ENCODE results near the gene SBK1. TPM values are rescaled to one million over a fixed set of nuclear protein-coding genes. Genes with fewer than 3 reads are reported as not detected.
"Not testable (repeated sequence)": the region's sequence is repeated elsewhere in the genome, so short reads cannot be mapped to it uniquely, and the experiment has no call there.

Gene SBK1
- total and polyA plus RNA-seq, 2 experiments from 2014 or later, result not detected

GRCh38 chr16:28362600-28362999 lies 70.3 kb downstream of the SBK1 start:
- WGBS, 2 experiments (ENCODE audit: low coverage in 1 of 2, low lambda C conversion rate in 2 of 2, missing lambda C conversion rate in 2 of 2), result 81 to 94% methylated on average over 2 of the region's 5 CpGs
- H3K4me1 ChIP-seq (ENCODE audit: insufficient read depth), result not testable (repeated sequence)

GRCh38 chr16:28363408-28363807 lies 71.1 kb downstream of the SBK1 start, which contains the start of gene NPIPB6:
Gene NPIPB6 (minus strand): TSS chr16:28363508. CDS start chr16:28362822, 686 bp downstream.
- H4K20me1 ChIP-seq (ENCODE audit: insufficient read depth); in situ Hi-C loops (cut with MboI); H3K4me1 ChIP-seq (ENCODE audit: insufficient read depth); H3K4me2 ChIP-seq (ENCODE audit: unreplicated experiment); H3K79me2 ChIP-seq (ENCODE audit: insufficient read depth); DNase-seq; H3K9me3 ChIP-seq (ENCODE audit: low read depth); H2AFZ ChIP-seq; H3K36me3 ChIP-seq (ENCODE audit: low read depth); H3K4me3 ChIP-seq; H3F3A ChIP-seq (ENCODE audit: insufficient read depth); H3K27ac ChIP-seq; H3K9ac ChIP-seq; H3K27me3 ChIP-seq (replicated peaks; ENCODE audit: insufficient read depth); H3K9me2 ChIP-seq (ENCODE audit: insufficient read depth): not testable (repeated sequence)
- no CpG with 5 or more reads among the region's 5 CpGs for WGBS, 2 experiments (ENCODE audit: low coverage in 1 of 2, low lambda C conversion rate in 2 of 2, missing lambda C conversion rate in 2 of 2)

More at GRCh38 chr16:28362600-28362999, 70.3 kb downstream of the SBK1 start:
- H2AFZ ChIP-seq; H3F3A ChIP-seq (ENCODE audit: insufficient read depth); H3K4me2 ChIP-seq (ENCODE audit: unreplicated experiment); H3K36me3 ChIP-seq (ENCODE audit: low read depth); H3K9me2 ChIP-seq (ENCODE audit: insufficient read depth); H3K9ac ChIP-seq; H3K9me3 ChIP-seq (ENCODE audit: low read depth); H3K27me3 ChIP-seq (replicated peaks; ENCODE audit: insufficient read depth); H3K79me2 ChIP-seq (ENCODE audit: insufficient read depth); H3K4me3 ChIP-seq; in situ Hi-C loops (cut with MboI); H4K20me1 ChIP-seq (ENCODE audit: insufficient read depth); H3K27ac ChIP-seq; DNase-seq: not testable (repeated sequence)

- H4K20me1 ChIP-seq (ENCODE audit: insufficient read depth); H3F3A ChIP-seq (ENCODE audit: insufficient read depth); H3K4me3 ChIP-seq; H3K9ac ChIP-seq; DNase-seq; H3K4me1 ChIP-seq (ENCODE audit: insufficient read depth); H3K9me2 ChIP-seq (ENCODE audit: insufficient read depth); H3K9me3 ChIP-seq (ENCODE audit: low read depth); in situ Hi-C loops (cut with MboI); H3K79me2 ChIP-seq (ENCODE audit: insufficient read depth); H3K4me2 ChIP-seq (ENCODE audit: unreplicated experiment); H2AFZ ChIP-seq; H3K27ac ChIP-seq; H3K27me3 ChIP-seq (replicated peaks; ENCODE audit: insufficient read depth); H3K36me3 ChIP-seq (ENCODE audit: low read depth): not testable (repeated sequence)
- WGBS, 2 experiments (ENCODE audit: low coverage in 1 of 2, low lambda C conversion rate in 2 of 2, missing lambda C conversion rate in 2 of 2), result no CpG with 5 or more reads among the region's 75 CpGs
Measured at GRCh38 chr16:28364268-28365173, 72.2 kb downstream of the SBK1 start.

- not testable (repeated sequence) for H3F3A ChIP-seq (ENCODE audit: insufficient read depth)
Measured at GRCh38 chr16:28367926-28368325, 75.6 kb downstream of the SBK1 start.

More at GRCh38 chr16:28367926-28368325, 75.6 kb downstream of the SBK1 start:
- H3K79me2 ChIP-seq (ENCODE audit: insufficient read depth); DNase-seq; H3K4me1 ChIP-seq (ENCODE audit: insufficient read depth); H3K9ac ChIP-seq; H2AFZ ChIP-seq; in situ Hi-C loops (cut with MboI); H4K20me1 ChIP-seq (ENCODE audit: insufficient read depth); H3K4me2 ChIP-seq (ENCODE audit: unreplicated experiment); H3K4me3 ChIP-seq; H3K9me2 ChIP-seq (ENCODE audit: insufficient read depth); H3K9me3 ChIP-seq (ENCODE audit: low read depth); H3K36me3 ChIP-seq (ENCODE audit: low read depth); H3K27ac ChIP-seq; H3K27me3 ChIP-seq (replicated peaks; ENCODE audit: insufficient read depth): not testable (repeated sequence)
- whole genome bisulfite sequencing, 2 experiments (ENCODE audit: low coverage in 1 of 2, low lambda C conversion rate in 2 of 2, missing lambda C conversion rate in 2 of 2), result 14 to 18% methylated on average over 11 to 24 of the region's 32 CpGs

Small RNA genes within 50 kb of the gene (small RNA-seq; reads per million reads assigned to genes)
- gene AC138904.2 (ENCODE audit: low read depth, low replicate concordance), result not detected

Other genes with a start within 250 kb of the SBK1 start
- gene GSG1L, start 228.8 kb upstream of the SBK1 start, total RNA-seq (2014; rRNA removed; shearing (Covaris generic)), result not detected in 2 replicates
- gene GSG1L, start 228.8 kb upstream of the SBK1 start, polyA plus RNA-seq (2016; fragmentation: Nextera tagmentation; extraction: Ambion mirVana), result not detected in 2 replicates
- gene XPO6, start 80.6 kb upstream of the SBK1 start, total RNA-seq (2014; rRNA removed; shearing (Covaris generic)), result 118 and 163 TPM in 2 replicates
- 42.9 and 50.7 TPM in 2 replicates for gene XPO6, start 80.6 kb upstream of the SBK1 start, polyA plus RNA-seq (2016; fragmentation: Nextera tagmentation; extraction: Ambion mirVana)
- 0.32 TPM in 1 of 2 replicates, not detected in the other for gene NPIPB6, start 71.0 kb downstream of the SBK1 start, total RNA-seq (2014; rRNA removed; shearing (Covaris generic))
- gene NPIPB6, start 71.0 kb downstream of the SBK1 start, polyA plus RNA-seq (2016; fragmentation: Nextera tagmentation; extraction: Ambion mirVana), result 0.25 and 0.48 TPM in 2 replicates
- gene EIF3CL, start 111.3 kb downstream of the SBK1 start, total RNA-seq (2014; rRNA removed; shearing (Covaris generic)), result 58.7 and 85.1 TPM in 2 replicates
- 1.4 and 1.5 TPM in 2 replicates for gene EIF3CL, start 111.3 kb downstream of the SBK1 start, polyA plus RNA-seq (2016; fragmentation: Nextera tagmentation; extraction: Ambion mirVana)
- not detected in 2 replicates for gene NPIPB7, start 179.8 kb downstream of the SBK1 start, total RNA-seq (2014; rRNA removed; shearing (Covaris generic))
- gene NPIPB7, start 179.8 kb downstream of the SBK1 start, polyA plus RNA-seq (2016; fragmentation: Nextera tagmentation; extraction: Ambion mirVana), result not detected in 2 replicates
- gene CLN3, start 199.5 kb downstream of the SBK1 start, total RNA-seq (2014; rRNA removed; shearing (Covaris generic)), result 10.4 and 15.8 TPM in 2 replicates
- 21.1 and 21.3 TPM in 2 replicates for gene CLN3, start 199.5 kb downstream of the SBK1 start, polyA plus RNA-seq (2016; fragmentation: Nextera tagmentation; extraction: Ambion mirVana)
- gene APOBR, start 202.1 kb downstream of the SBK1 start, total RNA-seq (2014; rRNA removed; shearing (Covaris generic)), result not detected in 2 replicates
- gene APOBR, start 202.1 kb downstream of the SBK1 start, polyA plus RNA-seq (2016; fragmentation: Nextera tagmentation; extraction: Ambion mirVana), result not detected in 2 replicates
- not detected in 2 replicates for gene IL27, start 214.3 kb downstream of the SBK1 start, total RNA-seq (2014; rRNA removed; shearing (Covaris generic))
- gene IL27, start 214.3 kb downstream of the SBK1 start, polyA plus RNA-seq (2016; fragmentation: Nextera tagmentation; extraction: Ambion mirVana), result not detected in 2 replicates
- 22.3 and 54.8 TPM in 2 replicates for gene NUPR1, start 246.4 kb downstream of the SBK1 start, total RNA-seq (2014; rRNA removed; shearing (Covaris generic))
- 321 and 334 TPM in 2 replicates for gene NUPR1, start 246.4 kb downstream of the SBK1 start, polyA plus RNA-seq (2016; fragmentation: Nextera tagmentation; extraction: Ambion mirVana)